ENCODE data around the gene GNRHR.

GRCh38 chr4:67694662-67695061 is 59.5 kb downstream of the GNRHR start:
- no peak for TF ChIP-seq PKNOX1 (IDR thresholded peaks at IDR 0.05)
- no peak for TF ChIP-seq SP1 (IDR thresholded peaks at IDR 0.05)
- TF ChIP-seq ZNF384 (IDR thresholded peaks at IDR 0.05) = no peak
- TF ChIP-seq BHLHE40 (IDR thresholded peaks at IDR 0.05; ENCODE audit: borderline replicate concordance) = no peak
- TF ChIP-seq TARDBP (IDR thresholded peaks at IDR 0.05) = no peak
- no peak for TF ChIP-seq FOXK2 (IDR thresholded peaks at IDR 0.05)
- TF ChIP-seq FOXA1 (IDR thresholded peaks at IDR 0.05) = no peak
